Keratinocyte (primary cell): Measurements from ENCODE around the gene YIPF1.

Experiments used
- CTCF ChIP-seq, 3 experiments: IDR thresholded peaks in 1 of 3; conservative IDR thresholded peaks in 1 of 3; optimal IDR thresholded peaks in 1 of 3; 2 replicates in 2 of 3; 3 replicates in 1 of 3; pipeline versions ENCODE3 to v1.5.1; 2011; ENCODE audit warnings: low read length in 3 of 3, mild to moderate bottlenecking in 3 of 3, moderate library complexity in 2 of 3, control low read depth in 1 of 3, inconsistent platforms in 1 of 3; ENCODE audit not compliant: insufficient read depth in 2 of 3; ENCODE audit errors: extremely low read depth in 1 of 3
- EZH2 ChIP-seq: IDR thresholded peaks from one replicate; pipeline ENCODE4 v1.6.1; 2012; ENCODE audit warnings: inconsistent platforms, mild to moderate bottlenecking, low read length, moderate library complexity

GRCh38 chr1:53895421-53895820 lies 5.8 kb upstream of the YIPF1 start:
- TF ChIP-seq CTCF (optimal IDR thresholded peaks at IDR 0.05 in 1 of 3, IDR thresholded peaks at IDR 0.05 in 1 of 3, conservative IDR thresholded peaks at IDR 0.05 in 1 of 3; ENCODE audit: extremely low read depth in 1 of 3, insufficient read depth in 2 of 3, low read length in 3 of 3), result no peak
- no peak for TF ChIP-seq EZH2
